Activated T-cell treated with anti-CD3 and anti-CD28 coated beads, Interleukin-2, amount 50 U/mL, for 24 hours (primary cell): Measurements from ENCODE around the gene BCL6.
"Not testable (repeated sequence)": the region's sequence is repeated elsewhere in the genome, so short reads cannot be mapped to it uniquely, and the experiment has no call there.

Experiments used
- DNase-seq: peaks from one replicate; pipeline ENCODE4 v3.0.0-alpha.2; 2020
- H3K27ac Mint-ChIP-seq: 2 replicates; pipeline ENCODE4 v1.8.0; 2020; ENCODE audit warnings: mild to moderate bottlenecking, mixed read lengths
- H3K27me3 Mint-ChIP-seq: 2 replicates; pipeline ENCODE4 v1.8.0; 2020; ENCODE audit warnings: mixed read lengths
- H3K36me3 Mint-ChIP-seq: 2 replicates; pipeline ENCODE4 v1.8.0; 2020; ENCODE audit warnings: low read depth, mixed read lengths
- H3K4me1 Mint-ChIP-seq: 2 replicates; pipeline ENCODE4 v1.8.0; 2020; ENCODE audit warnings: low read depth, mixed read lengths
- H3K4me3 Mint-ChIP-seq: 2 replicates; pipeline ENCODE4 v1.8.0; 2020; ENCODE audit warnings: mild to moderate bottlenecking, moderate library complexity, mixed read lengths
- H3K9me3 Mint-ChIP-seq: 2 replicates; pipeline ENCODE4 v1.8.0; 2020; ENCODE audit warnings: mixed read lengths

BCL6 gene

GRCh38 chr3:187698499-187699399 lies 46.5 kb downstream of the BCL6 start:
- Mint-ChIP-seq H3K36me3 (no peaks in the 10 kb centered on the region), H3K4me3 (no peak overlapping the region), H3K27ac (no peak overlapping the region), H3K9me3 (no peaks in the 10 kb centered on the region), H3K27me3 (peaks cover 24% of the 10 kb centered on the region), H3K4me1 (no peaks in the 10 kb centered on the region)
- no peak for DNase-seq

- Mint-ChIP-seq H3K4me3 (no peak overlapping the region), H3K36me3 (no peaks in the 10 kb centered on the region), H3K27ac (no peak overlapping the region), H3K27me3 (peaks cover 47% of the 10 kb centered on the region), H3K4me1 (no peaks in the 10 kb centered on the region), H3K9me3 (no peaks in the 10 kb centered on the region)
- DNase-seq = no peak
Measured at GRCh38 chr3:187696021-187696420, 49.2 kb downstream of the BCL6 start.

DNA sequence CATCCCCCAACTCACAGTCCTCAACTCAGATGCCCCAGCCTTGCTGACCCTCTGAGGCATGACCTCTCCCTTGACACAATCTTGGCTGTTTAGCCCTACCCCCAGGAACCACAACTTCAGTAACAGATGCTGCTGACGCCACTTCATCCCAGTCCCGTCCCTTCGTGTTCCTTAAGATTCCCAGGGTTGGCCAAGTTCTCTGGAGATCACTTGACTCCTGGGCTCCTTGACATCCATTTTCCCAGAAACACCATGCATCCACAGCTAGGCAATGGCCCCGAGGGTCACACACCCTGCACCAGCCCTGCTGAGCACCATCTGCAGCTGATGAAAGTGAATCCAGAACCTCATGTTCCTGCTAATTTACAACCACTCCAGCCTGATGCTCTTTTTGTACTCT lies 49.8 kb downstream of the BCL6 start:
- no peaks in the 10 kb centered on the region for H3K4me1 Mint-ChIP-seq
- no peak overlapping the region for H3K4me3 Mint-ChIP-seq
- H3K9me3 Mint-ChIP-seq = no peaks in the 10 kb centered on the region
- peaks cover 53% of the 10 kb centered on the region for H3K27me3 Mint-ChIP-seq
- no peaks in the 10 kb centered on the region for H3K36me3 Mint-ChIP-seq
- no peak for DNase-seq
- H3K27ac Mint-ChIP-seq = no peak overlapping the region

DNA sequence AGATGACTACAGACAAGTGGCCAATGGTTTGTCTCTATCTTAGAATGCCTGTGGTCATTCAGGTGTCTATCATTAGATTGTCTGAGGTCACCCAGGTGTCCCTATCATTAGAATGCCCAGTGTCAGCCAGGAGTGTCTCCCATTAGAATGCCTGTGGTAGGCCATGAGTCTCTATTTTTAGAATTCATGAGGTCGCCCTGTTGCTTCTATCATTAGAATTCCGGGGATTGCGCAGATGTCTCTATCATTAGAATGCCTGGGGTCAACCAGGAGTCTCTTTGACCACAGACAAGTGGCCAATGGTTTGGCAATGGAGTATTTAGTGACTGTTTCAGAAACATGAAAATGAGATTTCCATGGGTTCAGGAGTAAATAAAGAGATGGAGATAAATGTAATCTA lies 50.5 kb downstream of the BCL6 start:
- Mint-ChIP-seq H3K36me3 (no peaks in the 10 kb centered on the region), H3K9me3 (no peaks in the 10 kb centered on the region), H3K4me3 (no peak overlapping the region), H3K4me1 (no peaks in the 10 kb centered on the region), H3K27ac (no peak overlapping the region), H3K27me3 (peaks cover 57% of the 10 kb centered on the region)
- no peak for DNase-seq

GRCh38 chr3:187693431-187693830 lies 51.8 kb downstream of the BCL6 start:
- Mint-ChIP-seq H3K9me3 (no peaks in the 10 kb centered on the region), H3K27me3 (peaks cover 63% of the 10 kb centered on the region), H3K4me3 (no peak overlapping the region), H3K36me3 (no peaks in the 10 kb centered on the region), H3K4me1 (no peaks in the 10 kb centered on the region), H3K27ac (no peak overlapping the region)
- no peak for DNase-seq

GRCh38 chr3:187689984-187690383 lies 55.3 kb downstream of the BCL6 start:
- H3K27me3 Mint-ChIP-seq = peaks cover 74% of the 10 kb centered on the region
- peaks cover 14% of the 10 kb centered on the region for H3K9me3 Mint-ChIP-seq

DNA sequence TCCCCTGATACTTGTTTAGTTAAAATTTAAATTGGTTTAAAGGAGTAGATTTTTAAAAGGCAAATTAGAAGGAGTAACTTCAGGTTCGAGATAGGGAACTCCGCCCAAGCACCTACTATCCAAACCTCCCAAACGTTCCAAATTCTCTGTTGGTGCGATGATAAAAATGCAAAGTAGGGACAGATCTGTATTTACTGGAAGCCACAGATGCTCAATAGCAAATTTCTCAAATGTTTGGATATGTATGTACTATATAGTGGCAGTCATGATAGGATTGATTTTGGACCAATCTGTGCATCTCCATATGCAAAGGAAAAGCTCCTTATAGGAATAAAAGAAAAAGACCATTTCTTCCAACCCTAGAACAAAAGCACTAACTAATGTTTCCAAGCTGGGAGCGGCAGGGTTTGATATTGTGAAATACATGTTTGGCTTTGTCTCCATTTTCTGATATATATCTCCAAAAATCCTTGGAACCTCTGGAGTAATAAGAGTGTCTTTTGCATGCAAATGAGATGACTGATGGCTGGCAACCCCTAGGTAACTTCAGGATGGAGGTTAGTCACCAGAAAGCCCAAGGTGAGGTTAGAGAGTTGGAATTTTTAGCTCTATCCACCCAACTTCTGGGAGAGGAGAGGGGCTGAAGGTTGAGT lies 58.5 kb downstream of the BCL6 start:
- Mint-ChIP-seq H3K27me3 (peaks cover 74% of the 10 kb centered on the region), H3K4me1 (peaks cover 10% of the 10 kb centered on the region), H3K9me3 (peaks cover 19% of the 10 kb centered on the region), H3K4me3 (no peak overlapping the region), H3K36me3 (no peaks in the 10 kb centered on the region), H3K27ac (no peak overlapping the region)
- no peak for DNase-seq

More at GRCh38 chr3:187689984-187690383, 55.3 kb downstream of the BCL6 start:
- Mint-ChIP-seq H3K4me1 (no peaks in the 10 kb centered on the region), H3K36me3 (no peaks in the 10 kb centered on the region), H3K27ac (no peak overlapping the region), H3K4me3 (no peak overlapping the region)
- no peak for DNase-seq

- H3K36me3 Mint-ChIP-seq = no peaks in the 10 kb centered on the region
- peaks cover 74% of the 10 kb centered on the region for H3K27me3 Mint-ChIP-seq
- H3K27ac Mint-ChIP-seq = no peak overlapping the region
- peaks cover 19% of the 10 kb centered on the region for H3K9me3 Mint-ChIP-seq
- H3K4me3 Mint-ChIP-seq = no peak overlapping the region
- peaks cover 10% of the 10 kb centered on the region for H3K4me1 Mint-ChIP-seq
- DNase-seq = no peak
Measured at GRCh38 chr3:187685948-187686347, 59.3 kb downstream of the BCL6 start.

DNA sequence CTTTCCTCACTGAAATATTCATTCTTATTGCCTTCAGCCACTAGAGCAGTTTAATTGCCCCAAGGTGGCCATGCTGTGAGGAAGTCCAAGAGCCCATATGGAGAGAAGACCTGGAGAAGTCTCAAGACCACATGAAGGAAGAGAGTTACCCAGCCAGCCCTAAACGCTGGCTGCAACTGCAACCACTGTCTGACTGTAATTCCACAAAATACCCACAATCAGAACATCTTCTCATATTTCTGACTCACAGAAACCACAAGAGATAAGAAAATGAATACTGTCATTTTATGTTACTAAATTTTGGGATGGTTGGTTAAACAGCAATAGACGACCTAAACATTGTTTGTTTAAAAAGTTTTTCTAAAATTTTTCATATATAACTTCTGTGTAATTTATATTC lies 60.4 kb downstream of the BCL6 start:
- H3K4me3 Mint-ChIP-seq = no peak overlapping the region
- peaks cover 75% of the 10 kb centered on the region for H3K27me3 Mint-ChIP-seq
- peaks cover 19% of the 10 kb centered on the region for H3K9me3 Mint-ChIP-seq
- no peak for DNase-seq
- peaks cover 10% of the 10 kb centered on the region for H3K4me1 Mint-ChIP-seq
- H3K27ac Mint-ChIP-seq = no peak overlapping the region
- H3K36me3 Mint-ChIP-seq = no peaks in the 10 kb centered on the region

GRCh38 chr3:187684444-187684843 lies 60.8 kb downstream of the BCL6 start:
- peaks cover 11% of the 10 kb centered on the region for H3K4me1 Mint-ChIP-seq
- DNase-seq = no peak
- no peaks in the 10 kb centered on the region for H3K36me3 Mint-ChIP-seq
- no peak overlapping the region for H3K27ac Mint-ChIP-seq
- peaks cover 76% of the 10 kb centered on the region for H3K27me3 Mint-ChIP-seq
- no peak overlapping the region for H3K4me3 Mint-ChIP-seq
- H3K9me3 Mint-ChIP-seq = peaks cover 19% of the 10 kb centered on the region

GRCh38 chr3:187681756-187682155 lies 63.5 kb downstream of the BCL6 start:
- H3K36me3 Mint-ChIP-seq, H3K27ac Mint-ChIP-seq, DNase-seq, H3K4me3 Mint-ChIP-seq: not testable (repeated sequence)
- H3K27me3 Mint-ChIP-seq = peaks cover 77% of the 10 kb centered on the region
- H3K4me1 Mint-ChIP-seq = peaks cover 11% of the 10 kb centered on the region
- peaks cover 18% of the 10 kb centered on the region for H3K9me3 Mint-ChIP-seq

GRCh38 chr3:187679638-187680396 lies 65.5 kb downstream of the BCL6 start:
- H3K27me3 Mint-ChIP-seq = peaks cover 85% of the 10 kb centered on the region
- peak; percentile 77 for DNase-seq
- H3K27ac Mint-ChIP-seq = no peak overlapping the region
- H3K36me3 Mint-ChIP-seq = no peaks in the 10 kb centered on the region
- H3K9me3 Mint-ChIP-seq = peaks cover 5% of the 10 kb centered on the region
- H3K4me3 Mint-ChIP-seq = no peak overlapping the region
- H3K4me1 Mint-ChIP-seq = peaks cover 10% of the 10 kb centered on the region

DNA sequence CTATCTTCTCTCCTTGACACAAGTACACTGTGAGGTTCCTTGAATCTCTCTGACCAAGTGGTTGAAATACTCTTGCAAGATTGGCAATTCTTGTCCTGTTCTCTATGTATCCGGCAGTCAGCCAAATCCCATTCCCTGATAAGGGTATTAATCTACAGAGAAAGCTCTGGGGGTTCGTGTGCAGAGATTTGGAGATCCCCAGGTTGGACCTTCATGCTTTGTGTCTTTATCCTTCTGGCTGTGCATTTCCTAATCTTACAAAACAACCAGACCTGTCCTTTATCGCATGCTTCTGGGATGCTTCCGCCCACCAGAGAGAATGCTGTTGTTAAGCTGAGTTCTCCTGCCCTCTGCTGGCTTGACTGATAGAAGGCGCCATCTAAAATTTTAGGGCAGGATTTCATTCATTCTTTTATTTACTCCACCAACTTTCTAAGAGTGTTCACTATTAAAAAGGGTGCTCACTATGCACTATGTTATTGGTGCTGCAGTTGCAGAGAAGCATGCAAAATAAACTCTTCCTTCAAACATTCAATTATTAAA lies 66.5 kb downstream of the BCL6 start:
- Mint-ChIP-seq H3K36me3 (no peaks in the 10 kb centered on the region), H3K9me3 (no peaks in the 10 kb centered on the region), H3K27ac (no peak overlapping the region), H3K4me1 (peaks cover 1% of the 10 kb centered on the region), H3K4me3 (no peak overlapping the region), H3K27me3 (peaks cover 88% of the 10 kb centered on the region)
- DNase-seq = no peak

- no peak overlapping the region for H3K4me3 Mint-ChIP-seq
- peaks cover 1% of the 10 kb centered on the region for H3K4me1 Mint-ChIP-seq
- no peak for DNase-seq
- H3K27ac Mint-ChIP-seq = no peak overlapping the region
- peaks cover 89% of the 10 kb centered on the region for H3K27me3 Mint-ChIP-seq
- H3K9me3 Mint-ChIP-seq = no peaks in the 10 kb centered on the region
- no peaks in the 10 kb centered on the region for H3K36me3 Mint-ChIP-seq
Measured at GRCh38 chr3:187677604-187678003, 67.7 kb downstream of the BCL6 start.
